Measurements from ENCODE around the gene PYGB. TPM values are rescaled to one million over a fixed set of nuclear protein-coding genes. Genes with fewer than 3 reads are reported as not detected.

The PYGB gene
- total RNA-seq, 1 experiment from 2014 or later, result 258 TPM

GRCh38 chr20:25203871-25204320 lies 44.0 kb upstream of the PYGB start:
- no peak for TF ChIP-seq CTCF (IDR thresholded peaks at IDR 0.05; ENCODE audit: unreplicated experiment)
- no peak overlapping the region for H3K4me3 Mint-ChIP-seq (ENCODE audit: low read depth, unreplicated experiment)
- DNase-seq, result no peak
- H3K9me3 Mint-ChIP-seq (ENCODE audit: low read depth, unreplicated experiment), result no peaks in the 10 kb centered on the region
- H3K27me3 Mint-ChIP-seq (ENCODE audit: unreplicated experiment), result no peaks in the 10 kb centered on the region
- peaks cover 35% of the 10 kb centered on the region for H3K4me1 Mint-ChIP-seq (ENCODE audit: low read depth, unreplicated experiment)
- intact Hi-C loops (cut with micrococcal nuclease; ENCODE audit: unreplicated experiment), result no loop called here
- no peak overlapping the region for H3K27ac Mint-ChIP-seq (ENCODE audit: unreplicated experiment)
- no TSS peak for BruUV-seq (replicated peaks)
- H3K36me3 Mint-ChIP-seq (ENCODE audit: insufficient read depth, unreplicated experiment), result peaks cover under 1% of the 10 kb centered on the region
- CTCF ChIA-PET, result no interaction called here

- BruUV-seq (replicated peaks), result no TSS peak
- H3K4me1 Mint-ChIP-seq (ENCODE audit: low read depth, unreplicated experiment), result peaks cover 27% of the 10 kb centered on the region
- no peak for TF ChIP-seq CTCF (IDR thresholded peaks at IDR 0.05; ENCODE audit: unreplicated experiment)
- H3K27ac Mint-ChIP-seq (ENCODE audit: unreplicated experiment), result no peak overlapping the region
- DNase-seq, result no peak
- CTCF ChIA-PET, result no interaction called here
- intact Hi-C loops (cut with micrococcal nuclease; ENCODE audit: unreplicated experiment), result no loop called here
- no peak overlapping the region for H3K4me3 Mint-ChIP-seq (ENCODE audit: low read depth, unreplicated experiment)
- no peaks in the 10 kb centered on the region for H3K36me3 Mint-ChIP-seq (ENCODE audit: insufficient read depth, unreplicated experiment)
- no peaks in the 10 kb centered on the region for H3K9me3 Mint-ChIP-seq (ENCODE audit: low read depth, unreplicated experiment)
- no peaks in the 10 kb centered on the region for H3K27me3 Mint-ChIP-seq (ENCODE audit: unreplicated experiment)
These were observed 43.2 kb upstream of the PYGB start for GRCh38 chr20:25204550-25205276.

- Mint-ChIP-seq H3K36me3 (ENCODE audit: insufficient read depth, unreplicated experiment) (no peaks in the 10 kb centered on the region), H3K4me1 (ENCODE audit: low read depth, unreplicated experiment) (peaks cover 23% of the 10 kb centered on the region), H3K9me3 (ENCODE audit: low read depth, unreplicated experiment) (no peaks in the 10 kb centered on the region), H3K4me3 (ENCODE audit: low read depth, unreplicated experiment) (no peak overlapping the region), H3K27me3 (ENCODE audit: unreplicated experiment) (no peaks in the 10 kb centered on the region), H3K27ac (ENCODE audit: unreplicated experiment) (no peak overlapping the region)
- no peak for TF ChIP-seq CTCF (IDR thresholded peaks at IDR 0.05; ENCODE audit: unreplicated experiment)
- BruUV-seq (replicated peaks), result no TSS peak
- intact Hi-C loops (cut with micrococcal nuclease; ENCODE audit: unreplicated experiment), result no loop called here
- CTCF ChIA-PET, result no interaction called here
- DNase-seq, result no peak
These were observed 42.4 kb upstream of the PYGB start for GRCh38 chr20:25205277-25206062.

- Mint-ChIP-seq H3K4me3 (ENCODE audit: low read depth, unreplicated experiment) (no peak overlapping the region), H3K27ac (ENCODE audit: unreplicated experiment) (no peak overlapping the region), H3K4me1 (ENCODE audit: low read depth, unreplicated experiment) (peaks cover 17% of the 10 kb centered on the region), H3K27me3 (ENCODE audit: unreplicated experiment) (no peaks in the 10 kb centered on the region), H3K9me3 (ENCODE audit: low read depth, unreplicated experiment) (no peaks in the 10 kb centered on the region), H3K36me3 (ENCODE audit: insufficient read depth, unreplicated experiment) (no peaks in the 10 kb centered on the region)
- BruUV-seq (replicated peaks), result no TSS peak
- no peak for TF ChIP-seq CTCF (IDR thresholded peaks at IDR 0.05; ENCODE audit: unreplicated experiment)
- intact Hi-C loops (cut with micrococcal nuclease; ENCODE audit: unreplicated experiment), result no loop called here
- DNase-seq, result no peak
- CTCF ChIA-PET, result no interaction called here
These were observed 41.9 kb upstream of the PYGB start for GRCh38 chr20:25206063-25206403.
